Measurements from ENCODE around the gene SLAMF9. TPM values are rescaled to one million over a fixed set of nuclear protein-coding genes. Genes with fewer than 3 reads are reported as not detected.

The SLAMF9 gene
- total and polyA plus RNA-seq, 2 of the 8 experiments (the other 6 are each of a cell fraction or from before 2014, with no cell fraction given): not detected

DNA sequence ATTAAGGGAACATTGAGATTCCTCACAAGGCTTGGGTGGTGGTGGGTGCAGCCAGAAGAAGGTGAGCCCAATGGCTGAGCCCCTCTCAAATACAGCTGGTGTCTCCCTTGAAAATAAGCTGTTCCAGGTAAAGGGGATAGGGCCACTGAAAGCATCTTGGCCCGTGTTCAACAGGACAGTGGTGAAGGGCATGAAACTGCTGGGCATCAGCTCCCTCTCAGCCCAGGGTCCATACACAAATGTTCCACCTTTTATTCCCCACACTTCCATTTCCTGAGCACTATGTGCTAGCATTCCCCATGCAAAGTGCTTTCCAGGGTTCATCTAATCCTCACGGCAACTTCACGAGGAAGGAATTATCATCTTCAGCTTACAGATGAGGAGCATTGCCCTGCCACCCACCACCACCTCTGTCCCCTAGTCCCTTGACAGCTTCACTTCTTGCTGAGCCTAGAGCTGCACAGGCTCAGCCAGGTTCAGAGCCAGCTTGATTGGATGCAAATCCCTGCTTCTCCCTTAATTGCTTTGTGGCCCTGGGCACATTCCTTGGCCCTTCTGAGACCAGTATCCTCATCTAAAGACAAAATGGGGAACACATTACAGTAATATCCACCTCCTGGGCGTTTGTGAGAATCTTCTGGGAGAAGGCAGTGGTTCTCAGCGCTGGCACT is 38.3 kb downstream of the SLAMF9 start (continued):
- TF ChIP-seq CHD7 (IDR thresholded peaks at IDR 0.05; ENCODE audit: insufficient replicate concordance, low read length) (no peak), CBX5 (IDR thresholded peaks at IDR 0.05; ENCODE audit: low read depth, low read length) (no peak), POLR2AphosphoS5 (IDR thresholded peaks at IDR 0.05; ENCODE audit: low read depth, low read length) (no peak), RFX5 (IDR thresholded peaks at IDR 0.05; ENCODE audit: borderline replicate concordance, low read depth, low read length) (no peak), EP300 (IDR thresholded peaks at IDR 0.05; ENCODE audit: borderline replicate concordance in 1 of 2, low read depth in 2 of 2, low read length in 2 of 2) (no peak), POU5F1 (IDR thresholded peaks at IDR 0.05; ENCODE audit: low read depth, low read length) (no peak), RNF2 (IDR thresholded peaks at IDR 0.05; ENCODE audit: borderline replicate concordance, low read depth, low read length, missing control alignments, poor library complexity, severe bottlenecking) (no peak), KDM4A (IDR thresholded peaks at IDR 0.05; ENCODE audit: low read depth, low read length, severe bottlenecking) (no peak)
- TF ChIP-seq, protein P1, sequence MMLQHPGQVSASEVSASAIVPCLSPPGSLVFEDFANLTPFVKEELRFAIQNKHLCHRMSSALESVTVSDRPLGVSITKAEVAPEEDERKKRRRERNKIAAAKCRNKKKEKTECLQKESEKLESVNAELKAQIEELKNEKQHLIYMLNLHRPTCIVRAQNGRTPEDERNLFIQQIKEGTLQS (IDR thresholded peaks at IDR 0.05; ENCODE audit: insufficient read depth, low read depth, low read length): no peak

Data from H1 (cell line).